ENCODE data around the gene GCAT.

GRCh38 chr22:37849089-37849751 lies 41.5 kb downstream of the GCAT start, which contains the start of gene EIF3L:
- peak; percentile 98 for TF ChIP-seq POLR2A (conservative IDR thresholded peaks at IDR 0.05)
- TF ChIP-seq TCFL5 (CRISPR knock-in tag; conservative IDR thresholded peaks at IDR 0.05) = no peak
- TF ChIP-seq NBN (IDR thresholded peaks at IDR 0.05; ENCODE audit: low read depth) = no peak
